PFSK-1 (cell line): Measurements from ENCODE around the gene TBC1D21.

Experiments
- FOXP2 ChIP-seq: optimal IDR thresholded peaks from 2 replicates; pipeline ENCODE3; 2011; ENCODE audit warnings: borderline replicate concordance, control low read depth, inconsistent platforms; ENCODE audit not compliant: insufficient read depth; ENCODE audit errors: extremely low read length, extremely low read depth
- POLR2AphosphoS5 ChIP-seq: IDR thresholded peaks from 2 replicates; pipeline ENCODE4 v1.6.1; 2012; ENCODE audit warnings: low read depth, mild to moderate bottlenecking, control low read depth, low read length, moderate library complexity
- SIN3A ChIP-seq: IDR thresholded peaks from 2 replicates; pipeline ENCODE4 v1.6.1; 2012; ENCODE audit warnings: mild to moderate bottlenecking, low read length, moderate library complexity, borderline replicate concordance; ENCODE audit not compliant: insufficient read depth
- TAF1 ChIP-seq: IDR thresholded peaks from 2 replicates; pipeline ENCODE4 v1.6.1; 2012; ENCODE audit warnings: low read length, control low read depth, borderline replicate concordance; ENCODE audit not compliant: insufficient read depth
- TF ChIP-seq, protein P1 (sequence below), 2 experiments: IDR thresholded peaks; 2 replicates each; pipeline versions ENCODE4 v1.6.1 to v1.8.0; 2011 to 2012; ENCODE audit warnings: low read depth in 2 of 2, low read length in 2 of 2, control low read depth in 1 of 2, inconsistent platforms in 1 of 2, mild to moderate bottlenecking in 1 of 2, moderate library complexity in 1 of 2; ENCODE audit not compliant: insufficient read depth in 1 of 2

The TBC1D21 gene

DNA sequence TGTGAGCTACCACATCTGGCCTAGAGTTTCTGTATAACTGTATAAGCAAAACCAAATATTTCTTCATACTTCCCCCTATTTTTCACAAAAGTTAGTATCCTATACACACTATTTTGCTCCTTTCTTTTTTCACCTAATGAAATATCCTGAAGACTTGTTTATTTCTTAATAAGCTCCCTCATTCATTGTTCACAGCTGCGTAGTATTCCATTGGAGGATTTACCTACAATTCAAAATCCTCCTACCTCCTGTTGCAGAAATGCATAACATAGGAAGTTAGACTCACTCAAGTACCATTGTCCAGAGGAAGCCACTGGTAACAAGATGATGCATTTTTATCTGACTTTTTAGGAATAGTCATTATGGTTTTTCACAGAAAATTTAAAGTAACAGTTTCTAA is 29.6 kb upstream of the TBC1D21 start:
- TF ChIP-seq, protein P1, sequence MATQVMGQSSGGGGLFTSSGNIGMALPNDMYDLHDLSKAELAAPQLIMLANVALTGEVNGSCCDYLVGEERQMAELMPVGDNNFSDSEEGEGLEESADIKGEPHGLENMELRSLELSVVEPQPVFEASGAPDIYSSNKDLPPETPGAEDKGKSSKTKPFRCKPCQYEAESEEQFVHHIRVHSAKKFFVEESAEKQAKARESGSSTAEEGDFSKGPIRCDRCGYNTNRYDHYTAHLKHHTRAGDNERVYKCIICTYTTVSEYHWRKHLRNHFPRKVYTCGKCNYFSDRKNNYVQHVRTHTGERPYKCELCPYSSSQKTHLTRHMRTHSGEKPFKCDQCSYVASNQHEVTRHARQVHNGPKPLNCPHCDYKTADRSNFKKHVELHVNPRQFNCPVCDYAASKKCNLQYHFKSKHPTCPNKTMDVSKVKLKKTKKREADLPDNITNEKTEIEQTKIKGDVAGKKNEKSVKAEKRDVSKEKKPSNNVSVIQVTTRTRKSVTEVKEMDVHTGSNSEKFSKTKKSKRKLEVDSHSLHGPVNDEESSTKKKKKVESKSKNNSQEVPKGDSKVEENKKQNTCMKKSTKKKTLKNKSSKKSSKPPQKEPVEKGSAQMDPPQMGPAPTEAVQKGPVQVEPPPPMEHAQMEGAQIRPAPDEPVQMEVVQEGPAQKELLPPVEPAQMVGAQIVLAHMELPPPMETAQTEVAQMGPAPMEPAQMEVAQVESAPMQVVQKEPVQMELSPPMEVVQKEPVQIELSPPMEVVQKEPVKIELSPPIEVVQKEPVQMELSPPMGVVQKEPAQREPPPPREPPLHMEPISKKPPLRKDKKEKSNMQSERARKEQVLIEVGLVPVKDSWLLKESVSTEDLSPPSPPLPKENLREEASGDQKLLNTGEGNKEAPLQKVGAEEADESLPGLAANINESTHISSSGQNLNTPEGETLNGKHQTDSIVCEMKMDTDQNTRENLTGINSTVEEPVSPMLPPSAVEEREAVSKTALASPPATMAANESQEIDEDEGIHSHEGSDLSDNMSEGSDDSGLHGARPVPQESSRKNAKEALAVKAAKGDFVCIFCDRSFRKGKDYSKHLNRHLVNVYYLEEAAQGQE (IDR thresholded peaks at IDR 0.05; ENCODE audit: insufficient read depth in 1 of 2, low read depth in 2 of 2, low read length in 2 of 2) = no peak
- TF ChIP-seq FOXP2 (no peak), SIN3A (no peak), POLR2AphosphoS5 (no peak), TAF1 (no peak)

DNA sequence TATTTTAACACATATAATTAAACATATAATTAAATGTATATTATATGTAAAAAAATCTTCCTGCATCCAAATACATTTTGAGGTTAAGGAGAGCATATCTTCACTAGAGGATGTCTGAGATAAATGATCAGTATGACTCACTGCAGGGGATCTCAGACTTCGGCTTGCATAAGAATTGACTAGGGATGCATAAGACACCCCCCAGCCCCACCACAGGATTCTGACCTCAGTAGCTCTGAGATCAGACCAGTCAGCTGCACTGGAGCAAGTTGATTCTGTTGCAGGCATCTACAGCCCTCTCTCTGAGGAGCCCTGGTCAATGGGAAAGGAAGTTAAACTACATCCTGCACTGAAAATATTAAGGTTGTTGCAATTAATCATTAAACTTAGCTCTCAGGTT is 29.0 kb upstream of the TBC1D21 start:
- TF ChIP-seq, protein P1 (IDR thresholded peaks at IDR 0.05; ENCODE audit: insufficient read depth in 1 of 2, low read depth in 2 of 2, low read length in 2 of 2) = no peak
- no peak for TF ChIP-seq POLR2AphosphoS5
- no peak for TF ChIP-seq SIN3A
- no peak for TF ChIP-seq FOXP2
- TF ChIP-seq TAF1 = no peak

DNA sequence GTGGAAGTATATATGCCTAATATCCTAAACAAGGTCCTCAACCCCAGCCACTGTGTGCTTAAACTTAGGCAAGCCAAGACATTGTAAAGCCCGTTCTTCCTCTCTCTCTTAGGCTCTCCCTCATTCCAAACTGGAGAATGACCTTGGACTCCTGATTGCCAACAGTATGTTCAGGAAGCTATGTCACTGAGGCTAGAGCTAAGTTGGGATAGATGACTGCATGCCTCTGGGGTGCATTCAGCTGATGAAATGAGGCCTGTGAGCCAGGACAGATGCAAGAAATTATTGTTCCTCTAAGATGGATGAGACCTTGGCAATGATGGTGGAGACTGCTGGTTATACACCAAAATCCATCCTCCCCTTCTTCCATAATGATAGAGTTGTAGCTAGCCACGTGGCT is 27.9 kb upstream of the TBC1D21 start:
- TF ChIP-seq FOXP2 = no peak
- TF ChIP-seq POLR2AphosphoS5 = no peak
- TF ChIP-seq, protein P1 (IDR thresholded peaks at IDR 0.05; ENCODE audit: insufficient read depth in 1 of 2, low read depth in 2 of 2, low read length in 2 of 2) = no peak
- TF ChIP-seq SIN3A = no peak
- no peak for TF ChIP-seq TAF1

DNA sequence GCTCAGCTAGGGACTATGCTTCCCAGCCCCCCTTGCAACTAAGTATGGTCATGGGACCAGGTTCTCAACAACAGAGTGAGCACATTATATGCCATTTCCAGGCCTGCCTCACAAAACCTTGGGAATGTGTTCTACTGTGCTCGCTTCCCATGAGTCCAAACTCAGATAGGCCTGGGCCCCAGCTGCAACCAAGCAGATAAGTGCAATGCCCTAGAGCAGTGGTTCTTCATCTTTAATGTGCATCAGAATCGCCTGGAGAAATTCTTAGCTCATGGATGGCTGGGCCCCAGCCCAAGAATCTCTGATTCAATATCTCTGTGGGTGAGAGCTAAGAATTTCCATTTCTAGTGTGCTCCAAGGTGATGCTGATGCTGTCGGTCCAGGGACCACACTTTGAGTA is 27.5 kb upstream of the TBC1D21 start:
- TF ChIP-seq POLR2AphosphoS5 = no peak
- no peak for TF ChIP-seq FOXP2
- TF ChIP-seq TAF1 = no peak
- no peak for TF ChIP-seq SIN3A
- TF ChIP-seq, protein P1 (IDR thresholded peaks at IDR 0.05; ENCODE audit: insufficient read depth in 1 of 2, low read depth in 2 of 2, low read length in 2 of 2) = no peak

DNA sequence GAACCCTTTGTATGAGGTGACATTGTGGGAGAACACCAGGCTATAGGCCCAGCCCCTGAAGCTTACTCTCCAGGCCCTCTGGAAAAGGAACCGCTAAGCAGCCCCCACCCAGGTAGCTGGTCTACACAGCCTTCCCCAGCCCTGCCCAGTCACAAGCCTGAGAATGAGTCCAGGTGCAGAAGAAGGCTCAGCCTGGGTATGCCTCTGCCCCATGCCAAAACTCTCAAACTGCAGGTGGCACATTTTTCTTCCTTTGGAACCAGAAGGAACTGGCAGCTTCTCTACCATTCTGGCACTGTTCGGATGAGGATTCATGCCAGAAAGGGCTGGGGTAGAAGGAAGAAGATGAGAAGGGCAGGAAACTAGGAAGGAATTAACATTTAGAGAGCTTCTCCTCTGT is 23.7 kb upstream of the TBC1D21 start:
- TF ChIP-seq POLR2AphosphoS5 (no peak), SIN3A (no peak), TAF1 (no peak), FOXP2 (no peak)
- TF ChIP-seq, protein P1 (IDR thresholded peaks at IDR 0.05; ENCODE audit: insufficient read depth in 1 of 2, low read depth in 2 of 2, low read length in 2 of 2) = no peak
